ENCODE data around the gene IKZF5.

IKZF5 gene

GRCh38 chr10:122980209-122981065, 28.2 kb downstream of the IKZF5 start, which contains the start of gene PSTK:
Gene PSTK, plus strand, starts transcription at chr10:122980401. Its CDS starts 79 bp downstream, at chr10:122980480.
- DNase-seq (ENCODE audit: low read depth), result peak; percentile 48

- DNase-seq (ENCODE audit: low read depth), result no peak
Measured at GRCh38 chr10:122974543-122975064, 34.0 kb downstream of the IKZF5 start.

- DNase-seq (ENCODE audit: low read depth), result no peak
Measured at GRCh38 chr10:122974023-122974422, 34.6 kb downstream of the IKZF5 start.

- no peak for DNase-seq (ENCODE audit: low read depth)
Measured at GRCh38 chr10:122968698-122969097, 39.9 kb downstream of the IKZF5 start.

- DNase-seq (ENCODE audit: low read depth), result no peak
Measured at GRCh38 chr10:122966879-122967278, 41.7 kb downstream of the IKZF5 start.

- no peak for DNase-seq (ENCODE audit: low read depth)
Measured at GRCh38 chr10:122962405-122962804, 46.2 kb downstream of the IKZF5 start.

- no peak for DNase-seq (ENCODE audit: low read depth)
Measured at GRCh38 chr10:122957474-122957873, 51.1 kb downstream of the IKZF5 start.

- no peak for DNase-seq (ENCODE audit: low read depth)
Measured at GRCh38 chr10:122955892-122956291, 52.7 kb downstream of the IKZF5 start.

GRCh38 chr10:122954731-122955050, 53.9 kb downstream of the IKZF5 start:
- no peak for DNase-seq (ENCODE audit: low read depth)

GRCh38 chr10:122953902-122954730, 54.5 kb downstream of the IKZF5 start, which contains the start of gene C10orf88:
Gene C10orf88, minus strand, starts transcription at chr10:122954227. Its CDS starts 49 bp downstream, at chr10:122954178.
- peak; percentile 79 for DNase-seq (ENCODE audit: low read depth)

- DNase-seq (ENCODE audit: low read depth), result no peak
Measured at GRCh38 chr10:122949296-122949695, 59.3 kb downstream of the IKZF5 start.
